ENCODE measurements around the gene FOXO3.

FOXO3 gene

GRCh38 chr6:108625581-108625980, 64.9 kb downstream of the FOXO3 start:
- Histone ChIP-seq H3K36me3 (no peaks in the 10 kb centered on the region), H3K4me3 (ENCODE audit: low read depth, low read length) (no peak overlapping the region), H3K9me3 (ENCODE audit: severe bottlenecking) (no peaks in the 10 kb centered on the region), H3K27me3 (ENCODE audit: insufficient read depth, low read depth, severe bottlenecking) (no peaks in the 10 kb centered on the region), H3K27ac (no peak overlapping the region)
- TF ChIP-seq, protein P1, sequence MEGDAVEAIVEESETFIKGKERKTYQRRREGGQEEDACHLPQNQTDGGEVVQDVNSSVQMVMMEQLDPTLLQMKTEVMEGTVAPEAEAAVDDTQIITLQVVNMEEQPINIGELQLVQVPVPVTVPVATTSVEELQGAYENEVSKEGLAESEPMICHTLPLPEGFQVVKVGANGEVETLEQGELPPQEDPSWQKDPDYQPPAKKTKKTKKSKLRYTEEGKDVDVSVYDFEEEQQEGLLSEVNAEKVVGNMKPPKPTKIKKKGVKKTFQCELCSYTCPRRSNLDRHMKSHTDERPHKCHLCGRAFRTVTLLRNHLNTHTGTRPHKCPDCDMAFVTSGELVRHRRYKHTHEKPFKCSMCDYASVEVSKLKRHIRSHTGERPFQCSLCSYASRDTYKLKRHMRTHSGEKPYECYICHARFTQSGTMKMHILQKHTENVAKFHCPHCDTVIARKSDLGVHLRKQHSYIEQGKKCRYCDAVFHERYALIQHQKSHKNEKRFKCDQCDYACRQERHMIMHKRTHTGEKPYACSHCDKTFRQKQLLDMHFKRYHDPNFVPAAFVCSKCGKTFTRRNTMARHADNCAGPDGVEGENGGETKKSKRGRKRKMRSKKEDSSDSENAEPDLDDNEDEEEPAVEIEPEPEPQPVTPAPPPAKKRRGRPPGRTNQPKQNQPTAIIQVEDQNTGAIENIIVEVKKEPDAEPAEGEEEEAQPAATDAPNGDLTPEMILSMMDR (IDR thresholded peaks at IDR 0.05; ENCODE audit: low read depth, low read length): no peak
- no peak for DNase-seq

DNA sequence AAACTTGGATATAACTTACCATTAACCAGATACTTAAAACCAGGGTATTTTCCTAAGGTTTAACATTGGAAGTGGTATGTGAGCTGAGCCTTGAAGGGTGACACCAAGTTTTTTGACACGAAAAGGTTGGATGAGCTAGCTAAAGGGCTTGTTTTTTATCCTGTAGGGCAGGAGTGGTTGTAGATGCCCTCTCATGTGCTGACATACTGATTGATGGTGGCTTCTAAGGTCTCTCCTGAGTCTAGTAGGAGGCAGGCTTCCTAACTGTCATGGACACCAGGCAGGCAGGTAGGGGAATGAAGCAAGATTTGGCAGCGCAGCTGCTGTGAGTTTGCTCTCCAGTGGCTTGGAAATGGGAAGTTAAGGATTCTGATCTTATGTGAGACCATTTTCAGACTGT, 66.1 kb downstream of the FOXO3 start:
- Histone ChIP-seq H3K27ac (no peak overlapping the region), H3K9me3 (ENCODE audit: severe bottlenecking) (no peaks in the 10 kb centered on the region), H3K27me3 (ENCODE audit: insufficient read depth, low read depth, severe bottlenecking) (no peaks in the 10 kb centered on the region), H3K36me3 (no peaks in the 10 kb centered on the region), H3K4me3 (ENCODE audit: low read depth, low read length) (no peak overlapping the region)
- no peak for DNase-seq
- TF ChIP-seq, protein P1 (IDR thresholded peaks at IDR 0.05; ENCODE audit: low read depth, low read length): no peak

GRCh38 chr6:108627692-108628550, 67.2 kb downstream of the FOXO3 start:
- TF ChIP-seq, protein P1 (IDR thresholded peaks at IDR 0.05; ENCODE audit: low read depth, low read length): no peak
- Histone ChIP-seq H3K4me3 (ENCODE audit: low read depth, low read length) (no peak overlapping the region), H3K36me3 (no peaks in the 10 kb centered on the region), H3K27me3 (ENCODE audit: insufficient read depth, low read depth, severe bottlenecking) (no peaks in the 10 kb centered on the region), H3K27ac (no peak overlapping the region), H3K9me3 (ENCODE audit: severe bottlenecking) (no peaks in the 10 kb centered on the region)
- no peak for DNase-seq

- no peak overlapping the region for H3K27ac ChIP-seq
- H3K4me3 ChIP-seq (ENCODE audit: low read depth, low read length): no peak overlapping the region
- no peaks in the 10 kb centered on the region for H3K27me3 ChIP-seq (ENCODE audit: insufficient read depth, low read depth, severe bottlenecking)
- H3K36me3 ChIP-seq: no peaks in the 10 kb centered on the region
- no peak for DNase-seq
- H3K9me3 ChIP-seq (ENCODE audit: severe bottlenecking): no peaks in the 10 kb centered on the region
- TF ChIP-seq, protein P1 (IDR thresholded peaks at IDR 0.05; ENCODE audit: low read depth, low read length): no peak
Observed at GRCh38 chr6:108630050-108630714, 69.5 kb downstream of the FOXO3 start.

DNA sequence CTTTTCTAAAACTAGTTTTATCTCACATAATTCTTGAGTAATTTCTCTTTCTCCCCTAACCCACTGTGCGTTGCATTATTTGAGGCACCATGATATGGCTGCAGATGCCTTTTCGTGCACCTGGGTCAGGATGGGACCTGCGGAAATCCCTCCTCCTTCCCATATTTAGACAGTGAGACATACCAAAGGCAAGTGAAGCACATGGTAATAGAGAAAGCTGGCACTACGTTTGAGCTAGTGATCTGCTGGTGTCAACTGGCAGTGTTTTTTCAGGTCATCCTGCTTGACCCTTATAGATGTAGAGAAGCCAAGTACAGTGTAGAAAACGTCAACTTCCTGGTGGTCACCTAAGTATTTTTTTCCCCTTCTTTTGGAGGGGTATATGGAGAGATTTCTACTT, 71.7 kb downstream of the FOXO3 start:
- Histone ChIP-seq H3K9me3 (ENCODE audit: severe bottlenecking) (no peaks in the 10 kb centered on the region), H3K36me3 (no peaks in the 10 kb centered on the region), H3K4me3 (ENCODE audit: low read depth, low read length) (no peak overlapping the region), H3K27ac (no peak overlapping the region), H3K27me3 (ENCODE audit: insufficient read depth, low read depth, severe bottlenecking) (no peaks in the 10 kb centered on the region)
- TF ChIP-seq, protein P1 (IDR thresholded peaks at IDR 0.05; ENCODE audit: low read depth, low read length): no peak
- no peak for DNase-seq
